Right renal cortex interstitium (tissue), 3 donors: ENCODE data around the gene MBL2. TPM values are rescaled to one million over a fixed set of nuclear protein-coding genes. Genes with fewer than 3 reads are reported as not detected.

Experiments
- DNase-seq, 3 donors: peaks; one replicate each; pipeline ENCODE4 v3.0.0-alpha.2; 2013; ENCODE audit warnings: low read depth in 3 of 3, low spot score in 2 of 3
- polyA plus RNA-seq, 3 donors: library from polyadenylated mRNA; unstranded; fragments of 120-200 nt; gene quantifications; one replicate each; pipeline ENCODE4 v1.2.1, GENCODE V29; 2013; ENCODE audit not compliant: insufficient read length in 3 of 3

Gene MBL2
- polyA plus RNA-seq, 3 donors = not detected

DNA sequence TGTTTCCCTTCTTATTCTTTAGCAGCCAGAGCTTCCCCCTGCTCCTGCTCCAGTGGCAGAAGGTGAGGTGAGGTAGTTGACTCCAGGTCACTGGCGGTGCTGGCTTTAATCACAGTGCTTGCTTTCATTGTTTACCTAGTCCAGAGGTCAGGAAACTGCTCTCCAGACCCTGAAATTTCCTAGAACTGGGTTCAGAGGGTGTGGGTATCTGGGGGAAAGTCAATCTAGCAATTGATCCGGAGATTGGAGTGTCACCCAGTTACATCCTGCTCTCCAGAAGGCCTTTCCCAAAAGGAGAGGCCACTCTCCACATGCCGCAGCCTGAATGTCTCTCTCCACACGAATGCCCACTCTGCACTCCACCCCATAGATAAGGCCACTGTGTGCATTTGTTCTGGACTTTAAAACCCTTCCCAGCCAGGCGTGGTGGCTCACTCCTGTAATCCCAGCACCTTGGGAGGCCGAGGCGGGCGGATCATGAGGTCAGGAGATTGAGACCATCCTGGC is 2.1 kb upstream of the MBL2 start:
- no peak for DNase-seq

DNA sequence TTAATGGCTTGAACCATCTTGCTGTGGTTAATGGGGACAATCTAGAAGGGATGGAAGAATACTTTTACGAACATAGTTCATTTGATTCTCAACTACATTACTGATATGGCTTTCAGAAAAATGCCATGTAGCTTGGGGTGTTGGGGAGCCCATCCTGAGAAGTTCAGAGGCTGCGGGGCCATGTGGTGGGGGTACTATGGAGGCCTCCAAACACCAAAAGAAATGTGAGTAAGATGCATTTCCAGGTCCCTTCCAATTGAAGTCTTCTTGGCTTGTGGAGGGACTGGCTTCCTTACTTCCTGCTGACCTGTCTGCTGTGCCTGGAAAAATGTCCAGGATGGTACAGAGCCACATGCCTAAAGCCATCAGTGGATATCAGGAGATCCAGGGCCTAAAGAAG is 1.6 kb upstream of the MBL2 start:
- no peak for DNase-seq

DNA sequence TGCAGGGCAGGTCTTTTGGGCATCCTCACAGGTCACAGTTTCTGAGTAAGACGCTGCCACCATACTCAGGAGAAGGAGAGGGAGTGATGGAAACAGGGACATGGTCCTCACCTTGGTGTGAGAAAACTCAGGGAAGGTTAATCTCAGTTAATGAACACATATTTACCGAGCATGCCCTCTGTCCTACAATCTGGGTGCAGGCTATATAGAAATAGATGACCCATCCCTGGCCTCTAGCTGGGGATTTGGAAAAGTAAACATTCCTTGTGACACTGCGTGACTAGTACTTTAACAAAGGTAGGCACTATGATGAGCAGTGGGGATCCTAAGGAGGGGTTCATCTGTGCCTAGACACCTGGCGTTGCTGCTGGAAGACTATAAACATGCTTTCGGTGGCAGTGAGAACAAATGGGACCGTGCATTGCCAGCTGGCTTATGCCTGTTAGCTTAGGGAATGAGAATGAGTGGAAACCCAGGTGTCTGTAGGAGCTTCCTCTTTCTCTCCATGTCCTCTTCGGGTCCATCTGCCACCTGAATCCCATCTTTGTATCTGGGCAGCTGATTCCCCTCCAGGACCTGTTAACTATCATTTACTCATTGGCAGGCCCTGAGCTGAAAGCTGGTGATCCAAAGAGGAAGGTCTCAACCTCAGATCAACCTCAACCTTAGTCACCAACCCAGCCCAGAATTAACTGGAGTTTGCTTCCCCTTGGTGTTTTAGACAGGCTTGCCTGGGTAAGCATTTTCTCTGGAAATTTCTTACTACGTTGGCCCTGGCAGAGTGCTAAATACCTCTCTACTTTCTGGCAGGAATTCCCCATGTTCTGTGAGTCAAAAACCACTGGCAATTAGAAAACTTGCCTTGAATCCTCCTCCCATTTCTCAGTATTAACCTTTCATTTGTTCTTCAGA is 794 bp downstream of the MBL2 start:
- no peak for DNase-seq

DNA sequence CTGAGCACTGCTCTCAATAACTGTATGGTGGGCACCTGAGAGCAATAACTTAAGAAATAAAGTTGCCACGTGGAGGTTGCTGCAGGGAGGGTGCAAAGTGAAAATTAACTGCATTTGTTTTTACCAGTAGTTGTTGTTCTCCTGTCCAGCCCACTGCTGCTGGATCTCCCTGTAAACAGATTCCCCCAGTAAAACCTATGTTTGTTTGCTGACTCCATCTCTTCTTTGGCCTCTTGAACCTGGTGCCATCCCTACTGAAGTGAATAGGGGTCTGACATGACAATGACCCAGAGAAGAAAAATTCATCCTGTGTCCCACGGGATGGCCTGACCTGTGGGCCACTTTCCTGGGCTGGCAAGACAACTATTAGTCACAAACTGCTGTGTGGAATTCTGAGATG is 1.7 kb downstream of the MBL2 start:
- DNase-seq = no peak

DNA sequence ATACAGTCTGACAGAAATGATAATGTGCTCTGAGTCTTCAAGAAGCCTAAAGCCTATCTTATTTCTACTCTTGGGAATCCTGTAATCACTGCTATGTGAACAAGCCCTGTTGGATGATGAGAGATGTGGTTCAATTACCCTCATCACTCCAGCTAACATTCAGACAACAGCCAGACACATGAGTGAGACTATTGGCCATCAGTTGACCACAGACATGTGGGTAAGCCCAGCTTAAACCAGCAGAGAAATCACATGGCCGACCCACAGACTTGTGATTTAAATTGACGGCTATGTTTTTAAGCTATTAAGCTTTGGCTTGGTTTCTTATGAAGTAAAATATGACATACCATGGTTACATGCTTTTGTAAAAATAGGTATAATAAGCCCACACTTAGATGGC is 2.6 kb downstream of the MBL2 start:
- no peak for DNase-seq

DNA sequence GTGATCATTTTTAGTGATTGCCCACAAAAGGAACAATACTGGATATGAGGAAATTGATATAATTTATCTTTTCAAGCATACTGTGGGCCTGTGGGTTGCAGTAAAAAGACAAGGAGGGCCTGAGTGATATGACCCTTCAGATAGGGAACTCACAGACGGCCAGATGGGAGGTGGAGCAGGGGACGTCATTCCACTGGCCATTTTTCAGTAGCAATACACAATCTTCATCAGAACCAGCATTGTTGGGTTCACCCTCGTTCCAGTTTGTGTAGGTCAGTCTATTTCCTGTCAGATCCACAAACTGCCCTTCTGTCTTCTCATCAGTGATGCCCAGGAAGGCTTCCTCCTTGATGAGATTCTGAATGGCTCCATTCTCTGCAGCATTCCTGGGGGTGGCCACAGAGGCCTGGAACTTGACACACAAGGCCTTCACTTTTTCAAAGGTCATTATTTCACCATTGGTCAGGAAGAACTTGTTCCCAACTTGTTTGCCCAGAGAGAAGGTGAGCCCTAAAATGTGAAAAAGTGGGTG is 4.5 kb downstream of the MBL2 start:
- DNase-seq = no peak

DNA sequence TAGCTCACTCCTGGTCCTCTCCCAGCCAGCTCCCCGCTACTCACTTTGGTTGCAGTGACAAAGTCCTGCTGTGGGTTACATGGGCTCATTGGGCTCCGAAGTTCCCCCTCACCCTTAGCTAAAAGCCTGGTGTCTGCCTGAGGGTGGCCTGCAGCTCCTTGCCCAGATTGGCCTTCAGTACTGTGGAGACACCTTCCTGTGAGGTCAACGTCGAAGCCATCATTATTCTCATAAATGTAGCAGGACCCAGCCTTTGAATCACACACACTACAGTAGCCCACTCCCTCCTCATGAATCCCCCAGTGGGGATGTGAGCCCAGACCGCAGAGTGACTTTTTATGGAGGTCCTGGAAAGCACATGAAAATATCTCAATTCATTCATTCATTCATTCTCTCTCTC is 10.5 kb downstream of the MBL2 start:
- DNase-seq = no peak

DNA sequence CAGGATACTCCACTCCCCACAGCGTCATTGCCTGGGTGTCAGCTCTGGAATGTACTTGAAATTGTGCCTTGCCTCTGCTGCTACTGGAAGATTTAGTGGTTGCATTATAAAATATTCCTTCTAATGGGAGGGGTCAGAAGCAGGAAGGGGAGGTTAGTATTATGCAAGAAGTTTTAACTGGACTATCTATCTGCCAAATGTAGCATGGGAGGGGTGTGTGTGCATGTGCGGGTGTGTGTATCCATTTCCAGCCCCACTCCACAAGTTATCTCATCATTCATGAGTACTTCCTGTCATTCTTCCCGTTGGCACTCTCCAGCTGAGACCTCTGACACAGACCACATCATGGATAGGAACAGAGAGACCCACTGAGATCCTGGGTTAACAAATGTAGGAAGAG is 13.4 kb downstream of the MBL2 start:
- DNase-seq = no peak

DNA sequence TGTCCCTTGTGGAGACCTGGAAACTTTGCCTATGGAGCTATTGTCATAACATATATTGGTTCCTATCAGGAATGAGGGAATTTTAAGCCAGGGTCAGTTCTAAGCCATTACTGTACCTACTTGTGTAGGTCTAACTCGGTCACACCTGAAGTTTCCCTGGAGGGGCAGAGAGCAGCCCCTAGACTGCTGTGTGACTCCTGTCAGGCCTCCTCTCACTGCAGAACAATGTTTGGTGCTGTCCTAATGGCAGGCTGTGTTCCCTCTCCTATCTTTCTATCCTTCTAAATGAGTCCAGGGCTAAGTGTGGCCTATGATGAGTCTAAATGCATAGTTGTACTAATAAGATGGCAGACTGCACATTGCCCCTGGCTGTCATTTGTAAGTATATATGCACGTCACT is 14.2 kb downstream of the MBL2 start:
- no peak for DNase-seq

DNA sequence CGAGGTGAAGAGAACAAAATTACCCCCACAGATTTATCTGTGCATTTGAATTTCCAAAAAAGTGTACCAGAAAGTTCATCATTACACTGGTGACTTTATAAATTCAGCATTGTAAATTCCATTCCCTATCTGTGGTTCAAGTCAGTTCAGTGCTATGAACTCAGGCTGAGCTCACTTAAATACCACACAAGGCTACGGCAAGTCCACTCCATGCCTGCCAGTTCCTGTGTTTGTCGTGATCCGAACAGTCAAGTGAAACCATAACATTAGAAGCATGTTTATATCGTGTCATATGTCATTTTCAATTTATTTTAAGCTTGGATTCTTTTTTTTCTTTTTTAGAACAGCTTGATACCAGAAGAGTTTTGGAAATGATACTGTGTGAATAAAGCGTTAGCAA is 14.8 kb downstream of the MBL2 start:
- no peak for DNase-seq

DNA sequence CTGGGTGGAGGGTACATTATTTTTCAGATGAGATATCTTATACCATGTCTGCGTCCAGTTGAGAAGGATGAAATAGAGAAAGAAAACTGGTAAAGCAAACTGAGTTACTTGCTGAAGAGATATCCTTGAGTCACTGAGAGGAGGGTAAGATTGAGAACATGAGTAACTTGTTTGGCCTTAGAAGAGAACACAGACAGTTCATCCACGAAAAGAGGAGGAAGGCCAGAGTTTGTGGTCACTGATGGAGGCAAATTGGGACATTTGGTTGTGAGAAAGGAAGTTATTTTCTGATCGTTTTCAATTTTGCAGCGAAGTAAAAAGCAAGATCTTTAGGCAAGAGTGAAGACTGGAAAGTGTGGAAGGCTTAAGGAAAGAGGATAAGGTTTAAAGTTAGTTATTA is 15.6 kb downstream of the MBL2 start:
- DNase-seq = no peak

DNA sequence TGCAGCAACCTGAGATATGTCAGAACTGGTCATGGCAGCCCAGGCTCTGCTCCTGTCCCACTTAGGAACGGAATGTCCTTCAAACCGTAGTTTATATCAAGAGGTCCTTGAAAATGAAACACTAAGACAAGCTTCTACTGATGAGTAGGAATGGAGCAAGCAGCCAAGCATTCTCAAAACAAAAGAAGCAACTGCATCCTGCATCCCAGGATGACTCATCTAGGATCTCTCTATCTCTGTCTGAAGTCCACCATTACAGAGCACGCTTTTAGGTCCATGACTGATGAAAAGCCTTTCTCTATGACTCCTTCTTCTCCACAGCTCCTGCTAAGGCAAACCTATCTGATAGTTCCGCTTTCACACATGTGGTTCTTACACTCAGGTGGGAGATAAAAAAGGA is 16.3 kb downstream of the MBL2 start:
- no peak for DNase-seq

DNA sequence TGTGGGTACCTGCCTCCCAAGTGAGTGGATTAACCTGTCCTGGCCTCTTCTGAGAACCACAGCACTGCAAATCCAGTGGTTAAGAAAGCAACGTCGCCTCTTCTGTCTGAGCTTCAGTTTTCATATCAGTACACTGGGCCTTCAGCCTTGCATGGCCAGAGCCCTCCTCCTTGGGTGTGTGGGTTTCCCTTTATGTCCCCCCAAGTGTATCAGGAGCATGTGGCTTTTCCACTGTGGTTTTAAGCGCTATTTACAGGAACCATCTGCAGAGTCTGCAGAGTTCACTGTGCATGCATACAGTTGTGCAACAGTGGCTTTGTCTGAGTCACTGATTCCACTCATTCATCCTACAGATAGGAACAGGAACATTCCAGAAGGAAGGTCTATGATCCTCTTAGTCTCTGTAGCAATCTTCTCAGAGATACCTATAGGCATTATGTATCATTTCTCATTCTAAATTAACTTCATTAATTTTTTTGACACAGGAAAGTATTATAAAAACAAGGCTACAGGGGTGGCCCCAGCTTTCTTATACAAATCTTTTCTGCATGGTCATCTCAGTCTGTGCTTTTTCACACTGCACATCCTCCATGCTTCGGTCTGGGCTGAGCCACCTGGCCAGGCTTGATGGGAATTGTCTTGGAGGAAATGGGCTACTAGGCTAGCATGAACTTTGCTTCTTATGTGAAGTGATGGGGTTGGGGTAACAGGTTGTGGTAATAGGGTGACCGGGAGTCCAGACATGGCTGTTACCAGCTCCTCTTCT is 17.1 kb downstream of the MBL2 start:
- DNase-seq = no peak

DNA sequence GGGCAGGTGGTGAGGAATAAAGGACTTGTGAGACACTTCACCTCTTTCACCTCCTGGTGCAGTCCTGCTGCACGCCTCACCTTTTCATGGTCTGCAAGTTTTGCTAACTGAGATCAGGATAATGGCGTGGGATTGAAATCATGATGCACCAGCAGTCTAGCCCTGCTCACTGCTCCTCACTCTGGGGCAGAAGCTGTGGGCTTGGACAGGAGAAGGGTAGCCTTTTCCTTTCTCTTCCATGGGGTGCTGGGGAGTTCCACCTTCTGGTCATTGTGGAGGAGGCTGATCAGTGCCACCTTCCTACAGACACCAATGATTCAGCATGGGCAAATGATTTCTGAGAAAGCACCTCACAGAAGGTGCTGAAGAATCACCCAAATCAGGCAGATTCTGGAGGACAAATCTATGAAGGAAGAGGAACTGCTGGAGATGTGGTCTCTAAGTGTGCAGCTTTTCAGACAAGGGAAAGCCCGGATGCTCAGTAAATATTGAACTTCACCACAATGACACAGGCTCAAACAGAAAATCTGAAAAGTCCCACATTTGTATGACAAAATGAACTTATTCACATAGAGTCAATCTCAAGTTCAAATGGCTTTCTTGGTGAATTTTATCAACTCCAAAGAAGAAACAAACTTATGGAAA is 19.7 kb downstream of the MBL2 start:
- no peak for DNase-seq

DNA sequence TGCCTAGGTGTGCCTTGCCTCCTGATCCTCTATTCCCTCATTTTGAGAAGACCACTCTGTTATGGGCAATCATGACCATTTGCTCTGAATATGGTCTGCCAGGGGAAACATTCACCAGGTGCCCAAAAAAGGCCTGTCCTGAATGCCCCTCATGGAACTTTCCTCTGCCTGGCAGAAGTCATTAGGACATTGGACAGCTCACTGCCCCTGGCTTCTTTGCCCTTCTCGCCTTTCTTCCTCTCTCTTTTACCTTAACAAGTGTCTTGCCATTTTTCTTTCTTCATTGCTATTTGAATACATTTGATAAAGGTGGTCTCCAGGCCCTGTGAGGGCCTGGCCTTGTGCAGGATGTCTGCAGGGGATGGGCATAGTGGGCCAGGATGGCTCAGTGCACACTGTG is 20.3 kb downstream of the MBL2 start:
- no peak for DNase-seq

DNA sequence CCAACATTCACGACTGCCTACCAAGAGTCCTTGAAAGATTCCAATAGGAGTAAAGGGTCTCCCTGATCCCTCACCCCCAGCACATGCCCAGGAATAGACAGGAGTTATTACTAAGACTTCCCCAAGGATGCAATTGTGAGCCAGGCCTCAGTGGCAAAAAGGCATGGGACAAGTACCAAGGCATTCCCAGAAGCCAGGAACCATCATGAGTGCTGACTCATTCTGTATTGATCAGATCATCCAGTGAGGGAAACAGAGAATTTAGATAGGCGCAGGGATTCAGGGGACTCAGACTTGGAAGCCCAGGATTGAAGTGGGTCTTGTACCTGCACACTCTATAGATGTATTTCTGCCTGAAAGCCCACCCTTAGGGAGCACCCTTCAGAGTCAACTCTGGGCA is 21.2 kb downstream of the MBL2 start:
- DNase-seq = no peak

DNA sequence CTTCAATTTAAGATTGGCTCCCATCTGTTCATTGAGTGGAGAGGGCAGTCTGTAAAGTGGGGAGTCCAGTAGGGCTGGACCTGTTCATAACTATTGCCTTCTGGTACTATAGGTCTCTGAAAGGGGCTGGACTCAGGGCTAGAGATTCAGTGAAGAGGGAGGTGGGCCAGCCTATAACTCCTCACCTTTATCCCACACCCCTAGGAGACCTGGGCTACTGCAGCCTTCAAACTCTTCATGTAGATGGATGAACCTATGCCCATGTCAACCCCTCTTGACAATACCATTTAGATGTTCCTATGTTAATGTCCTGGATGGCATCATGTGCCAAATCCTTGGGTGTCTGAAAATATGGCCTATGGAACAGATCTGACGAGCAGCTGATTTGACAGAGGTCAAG is 22.0 kb downstream of the MBL2 start:
- no peak for DNase-seq

DNA sequence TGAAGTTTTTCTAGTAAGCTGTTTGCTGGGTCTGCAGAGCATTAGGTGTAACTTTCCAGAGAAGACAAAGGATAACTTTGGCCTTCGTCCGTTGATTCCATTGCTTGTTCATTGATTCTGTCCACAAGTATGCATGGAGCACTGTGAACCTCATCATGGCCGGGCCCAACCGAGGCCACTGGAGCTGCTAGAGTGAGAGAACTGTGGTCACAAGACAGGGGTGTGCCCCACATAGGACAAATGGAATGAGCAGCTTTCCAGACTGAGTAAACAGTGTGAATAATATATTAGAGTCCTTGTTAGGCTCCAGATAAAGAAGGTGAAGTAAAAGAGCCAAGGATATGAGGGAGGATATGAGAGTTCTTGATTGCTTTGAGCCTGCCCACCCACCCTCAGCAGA is 24.9 kb downstream of the MBL2 start:
- DNase-seq = no peak

DNA sequence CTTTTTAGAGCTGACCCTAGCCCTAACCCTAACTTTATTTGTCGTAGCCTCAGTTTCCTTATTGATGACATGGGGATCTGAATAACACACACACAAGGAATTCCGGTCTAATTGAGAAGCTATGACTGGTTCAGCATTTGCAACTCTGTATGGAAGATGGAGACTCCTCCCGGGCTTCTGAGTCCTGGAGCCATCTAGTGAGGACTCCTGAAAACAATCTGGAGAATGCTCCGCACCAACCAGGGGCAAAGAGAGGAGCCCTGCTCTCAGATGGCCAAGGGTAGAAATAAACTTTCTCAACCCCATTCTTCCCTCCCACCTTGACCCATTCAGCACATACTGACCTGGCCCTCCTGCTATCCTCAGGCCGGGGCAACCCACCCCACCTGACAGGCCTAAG is 26.4 kb downstream of the MBL2 start:
- no peak for DNase-seq

DNA sequence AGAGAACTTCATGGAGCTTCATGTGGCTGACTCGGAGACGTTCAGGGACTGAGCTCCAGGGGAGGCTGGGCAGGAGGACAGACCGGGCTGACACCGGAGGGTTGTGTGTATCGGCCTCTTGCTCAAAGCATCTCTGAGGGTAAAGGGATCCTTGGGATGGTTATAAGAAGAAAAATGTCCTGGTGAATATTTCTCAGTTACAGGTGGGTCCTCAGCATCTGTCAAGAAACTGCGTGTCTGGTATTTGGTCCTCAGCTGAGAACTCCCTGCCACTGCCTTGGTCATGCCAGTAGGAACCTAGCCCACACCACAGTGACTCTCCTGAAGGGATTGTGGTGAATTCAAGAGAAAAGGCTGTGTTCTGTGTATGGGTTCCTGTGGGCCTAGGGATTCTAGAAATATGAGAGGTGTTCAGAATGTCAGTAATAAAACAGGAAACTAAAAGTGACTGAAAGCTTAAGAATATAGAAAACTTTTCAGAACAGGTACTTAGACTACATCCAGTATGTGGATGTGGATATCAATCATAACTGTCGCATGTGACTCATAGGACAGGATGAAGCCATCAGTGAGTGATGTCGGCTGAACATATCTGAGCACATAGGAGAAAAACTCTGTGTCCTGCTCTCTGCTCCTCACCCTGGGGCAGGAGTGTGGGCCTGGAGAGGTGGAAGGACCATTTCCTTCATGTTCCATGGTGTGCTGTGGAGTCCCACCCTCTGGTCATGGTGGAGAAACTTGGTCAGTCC is 28.4 kb downstream of the MBL2 start:
- no peak for DNase-seq

DNA sequence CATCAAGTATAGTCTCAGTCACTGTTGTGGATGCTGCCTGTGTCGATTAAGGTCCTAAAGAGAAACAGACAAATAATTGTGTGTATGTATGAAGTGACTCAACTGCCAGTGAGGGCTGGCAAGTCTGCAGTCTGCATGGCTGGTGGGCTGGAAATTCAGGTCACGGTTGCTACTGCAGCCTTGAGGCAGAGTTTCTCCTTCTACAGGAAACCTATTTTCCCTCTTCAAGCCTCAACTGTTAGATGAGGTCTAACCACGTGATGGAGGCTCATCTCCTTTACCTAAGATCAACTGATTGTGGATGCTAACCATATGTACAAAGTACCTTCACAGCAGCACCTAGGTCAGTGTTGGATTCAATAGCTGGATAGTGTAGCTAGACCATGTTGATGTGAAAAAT is 29.9 kb downstream of the MBL2 start:
- no peak for DNase-seq
